HL-60 (cell line): ENCODE measurements around the gene RLN2.
A peak's percentile ranks its signal among the peaks of the same experiment; 100 is the strongest.

Source experiments
- DNase-seq, 2 experiments: peaks; one replicate each; pipeline ENCODE4 v3.0.0-alpha.2; 2010 to 2020; ENCODE audit warnings: low read depth in 1 of 2, low spot score in 1 of 2
- H3K27ac ChIP-seq: fragments of 250-450 bp; sonication (Bioruptor Pico); replicated peaks from 2 replicates; pipeline ENCODE4 v1.5.1; 2020; ENCODE audit warnings: mild to moderate bottlenecking, moderate library complexity
- H3K27me3 ChIP-seq: fragments of 250-450 bp; sonication (Bioruptor Pico); 2 replicates; pipeline ENCODE4 v1.5.1; 2021; ENCODE audit warnings: mild to moderate bottlenecking, moderate library complexity; ENCODE audit not compliant: insufficient read depth, poor library complexity, severe bottlenecking
- H3K4me3 ChIP-seq: replicated peaks from 2 replicates; pipeline ENCODE4 v1.5.1; 2011; ENCODE audit warnings: mild to moderate bottlenecking, control low read depth, low read length; ENCODE audit not compliant: insufficient read depth
- CTCF ChIP-seq: IDR thresholded peaks from one replicate; pipeline ENCODE4 v1.5.1; 2011; ENCODE audit warnings: low read length, control low read depth, inconsistent platforms; ENCODE audit not compliant: insufficient read depth
- GABPA ChIP-seq: IDR thresholded peaks from 2 replicates; pipeline ENCODE4 v1.6.1; 2012; ENCODE audit warnings: low read depth
- POLR2AphosphoS5 ChIP-seq: IDR thresholded peaks from 2 replicates; pipeline ENCODE4 v1.6.1; 2012; ENCODE audit warnings: low read depth
- SPI1 ChIP-seq: IDR thresholded peaks from 2 replicates; pipeline ENCODE4 v1.6.1; 2012; ENCODE audit warnings: low read depth, mild to moderate bottlenecking, borderline replicate concordance
- TF ChIP-seq, protein P1 (sequence below): IDR thresholded peaks from 2 replicates; pipeline ENCODE4 v1.6.1; 2012; ENCODE audit warnings: low read depth; ENCODE audit not compliant: insufficient replicate concordance

The RLN2 gene

DNA sequence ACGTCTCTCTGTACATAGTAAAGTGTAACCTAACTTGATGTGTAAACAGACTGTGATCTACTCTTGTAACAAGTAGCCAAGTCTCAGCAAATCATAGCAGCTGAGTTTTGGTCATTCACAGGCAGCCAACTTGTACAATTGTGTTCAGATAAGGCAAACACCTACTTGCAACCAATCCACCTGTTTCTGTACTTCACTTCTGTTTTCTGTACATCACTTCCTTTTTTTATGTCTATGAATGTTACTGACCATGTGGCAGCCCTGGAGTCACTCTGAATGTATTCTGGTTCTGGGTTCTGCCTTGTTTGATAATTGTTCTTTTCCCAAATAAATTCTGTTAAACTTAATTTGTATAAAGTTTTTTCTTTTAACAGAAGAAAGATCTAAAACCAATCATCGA is 26.0 kb downstream of the RLN2 start:
- no peak overlapping the region for H3K27ac ChIP-seq
- H3K27me3 ChIP-seq: no peaks in the 10 kb centered on the region
- no peak overlapping the region for H3K4me3 ChIP-seq
- TF ChIP-seq CTCF (no peak), SPI1 (peak; percentile 98), POLR2AphosphoS5 (no peak), GABPA (no peak)
- peak; percentile 2 to 7 for DNase-seq

GRCh38 chr9:5274770-5275169 is 29.7 kb downstream of the RLN2 start:
- H3K4me3 ChIP-seq: no peak overlapping the region
- no peak for DNase-seq

GRCh38 chr9:5269249-5269715 is 35.2 kb downstream of the RLN2 start:
- no peak for DNase-seq
- TF ChIP-seq GABPA (no peak), SPI1 (no peak), POLR2AphosphoS5 (no peak), CTCF (no peak)
- TF ChIP-seq, protein P1, sequence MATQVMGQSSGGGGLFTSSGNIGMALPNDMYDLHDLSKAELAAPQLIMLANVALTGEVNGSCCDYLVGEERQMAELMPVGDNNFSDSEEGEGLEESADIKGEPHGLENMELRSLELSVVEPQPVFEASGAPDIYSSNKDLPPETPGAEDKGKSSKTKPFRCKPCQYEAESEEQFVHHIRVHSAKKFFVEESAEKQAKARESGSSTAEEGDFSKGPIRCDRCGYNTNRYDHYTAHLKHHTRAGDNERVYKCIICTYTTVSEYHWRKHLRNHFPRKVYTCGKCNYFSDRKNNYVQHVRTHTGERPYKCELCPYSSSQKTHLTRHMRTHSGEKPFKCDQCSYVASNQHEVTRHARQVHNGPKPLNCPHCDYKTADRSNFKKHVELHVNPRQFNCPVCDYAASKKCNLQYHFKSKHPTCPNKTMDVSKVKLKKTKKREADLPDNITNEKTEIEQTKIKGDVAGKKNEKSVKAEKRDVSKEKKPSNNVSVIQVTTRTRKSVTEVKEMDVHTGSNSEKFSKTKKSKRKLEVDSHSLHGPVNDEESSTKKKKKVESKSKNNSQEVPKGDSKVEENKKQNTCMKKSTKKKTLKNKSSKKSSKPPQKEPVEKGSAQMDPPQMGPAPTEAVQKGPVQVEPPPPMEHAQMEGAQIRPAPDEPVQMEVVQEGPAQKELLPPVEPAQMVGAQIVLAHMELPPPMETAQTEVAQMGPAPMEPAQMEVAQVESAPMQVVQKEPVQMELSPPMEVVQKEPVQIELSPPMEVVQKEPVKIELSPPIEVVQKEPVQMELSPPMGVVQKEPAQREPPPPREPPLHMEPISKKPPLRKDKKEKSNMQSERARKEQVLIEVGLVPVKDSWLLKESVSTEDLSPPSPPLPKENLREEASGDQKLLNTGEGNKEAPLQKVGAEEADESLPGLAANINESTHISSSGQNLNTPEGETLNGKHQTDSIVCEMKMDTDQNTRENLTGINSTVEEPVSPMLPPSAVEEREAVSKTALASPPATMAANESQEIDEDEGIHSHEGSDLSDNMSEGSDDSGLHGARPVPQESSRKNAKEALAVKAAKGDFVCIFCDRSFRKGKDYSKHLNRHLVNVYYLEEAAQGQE: no peak
- Histone ChIP-seq H3K27ac (no peak overlapping the region), H3K27me3 (no peaks in the 10 kb centered on the region), H3K4me3 (no peak overlapping the region)

More at GRCh38 chr9:5274770-5275169, 29.7 kb downstream of the RLN2 start:
- no peak for TF ChIP-seq CTCF
- no peak for TF ChIP-seq POLR2AphosphoS5
- no peak for TF ChIP-seq SPI1
- no peak for TF ChIP-seq GABPA
- TF ChIP-seq, protein P1: no peak
- H3K27ac ChIP-seq: no peak overlapping the region
- H3K27me3 ChIP-seq: no peaks in the 10 kb centered on the region

GRCh38 chr9:5265939-5266338 is 38.6 kb downstream of the RLN2 start:
- TF ChIP-seq GABPA (no peak), CTCF (no peak), POLR2AphosphoS5 (no peak), SPI1 (no peak)
- TF ChIP-seq, protein P1: no peak
- no peak overlapping the region for H3K27ac ChIP-seq
- H3K27me3 ChIP-seq: no peaks in the 10 kb centered on the region
- H3K4me3 ChIP-seq: no peak overlapping the region
- DNase-seq: no peak
